Measurements from ENCODE around the gene ALAD.

GRCh38 chr9:113395000-113395861 lies 5.9 kb downstream of the ALAD start:
- TF ChIP-seq CTCF (conservative IDR thresholded peaks at IDR 0.05 in 1 of 2, IDR thresholded peaks at IDR 0.05 in 1 of 2; ENCODE audit: extremely low read depth in 1 of 2, insufficient read depth in 1 of 2, low read depth in 1 of 2, low read length in 2 of 2) (no peak), EZH2 (IDR thresholded peaks at IDR 0.05; ENCODE audit: borderline replicate concordance, low read length) (no peak)
